H9 (cell line): Measurements from ENCODE around the gene PHF10. TPM values are rescaled to one million over a fixed set of nuclear protein-coding genes. Genes with fewer than 3 reads are reported as not detected.

Experiments
- DNase-seq: peaks from one replicate; pipeline ENCODE4 v3.0.0-alpha.2; 2017
- H2AFZ ChIP-seq: one replicate; pipeline ENCODE4 v1.6.1; 2013; ENCODE audit warnings: mild to moderate bottlenecking, low read length, control low read depth, moderate library complexity
- H2AK5ac ChIP-seq: 2 replicates; pipeline ENCODE4 v1.6.1; 2013; ENCODE audit warnings: low read length, control low read depth, mixed read lengths; ENCODE audit not compliant: insufficient read length
- H2BK120ac ChIP-seq: one replicate; pipeline ENCODE4 v1.6.1; 2013; ENCODE audit warnings: low read depth, mild to moderate bottlenecking, low read length, control low read depth, inconsistent platforms; ENCODE audit not compliant: poor library complexity, severe bottlenecking
- H2BK12ac ChIP-seq: 2 replicates; pipeline ENCODE4 v1.6.1; 2013; ENCODE audit warnings: low read length, control low read depth, mixed read lengths, low read depth; ENCODE audit not compliant: insufficient read length
- H2BK15ac ChIP-seq: 2 replicates; pipeline ENCODE4 v1.6.1; 2013; ENCODE audit warnings: low read depth, low read length, control low read depth
- H2BK20ac ChIP-seq: one replicate; pipeline ENCODE4 v1.6.1; 2013; ENCODE audit warnings: low read depth, mild to moderate bottlenecking, low read length, control low read depth, inconsistent platforms; ENCODE audit not compliant: poor library complexity, severe bottlenecking
- H2BK5ac ChIP-seq: 2 replicates; pipeline ENCODE4 v1.6.1; 2013; ENCODE audit warnings: low read length, control low read depth, mixed read lengths; ENCODE audit not compliant: insufficient read length
- H3K14ac ChIP-seq: 2 replicates; pipeline ENCODE4 v1.6.1; 2013; ENCODE audit warnings: low read length, control low read depth; ENCODE audit not compliant: insufficient read depth
- H3K18ac ChIP-seq: 2 replicates; pipeline ENCODE4 v1.6.1; 2013; ENCODE audit warnings: low read depth, mild to moderate bottlenecking, mixed read lengths, low read length, control low read depth; ENCODE audit not compliant: insufficient read length
- H3K23ac ChIP-seq: 2 replicates; pipeline ENCODE4 v1.6.1; 2013; ENCODE audit warnings: low read length, control low read depth, mixed read lengths, low read depth; ENCODE audit not compliant: insufficient read length
- H3K23me2 ChIP-seq: 2 replicates; pipeline ENCODE4 v1.6.1; 2013; ENCODE audit warnings: low read depth, mild to moderate bottlenecking, mixed read lengths, low read length, control low read depth; ENCODE audit not compliant: insufficient read length, poor library complexity, severe bottlenecking
- H3K27ac ChIP-seq: 2 replicates; pipeline ENCODE4 v1.5.1; 2013; ENCODE audit warnings: low read length, control low read depth, mixed read lengths, low read depth; ENCODE audit not compliant: insufficient read length
- H3K27me3 ChIP-seq: 2 replicates; pipeline ENCODE4 v1.6.1; 2013; ENCODE audit warnings: low read length, control low read depth, inconsistent platforms; ENCODE audit not compliant: insufficient read depth
- H3K4ac ChIP-seq: 2 replicates; pipeline ENCODE4 v1.6.1; 2013; ENCODE audit warnings: low read depth, mild to moderate bottlenecking, control low read depth, inconsistent platforms, low read length, moderate library complexity
- H3K4me1 ChIP-seq: 2 replicates; pipeline ENCODE4 v1.6.1; 2013; ENCODE audit warnings: low read length, control low read depth, inconsistent platforms; ENCODE audit not compliant: insufficient read depth
- H3K4me2 ChIP-seq: 2 replicates; pipeline ENCODE4 v1.6.1; 2013; ENCODE audit warnings: low read length, control low read depth, mixed read lengths; ENCODE audit not compliant: insufficient read length, insufficient read depth
- H3K56ac ChIP-seq: 2 replicates; pipeline ENCODE4 v1.6.1; 2013; ENCODE audit warnings: low read depth, mild to moderate bottlenecking, mixed read lengths, low read length, control low read depth; ENCODE audit not compliant: insufficient read length
- H3K79me1 ChIP-seq: 2 replicates; pipeline ENCODE4 v1.6.1; 2013; ENCODE audit warnings: low read depth, mild to moderate bottlenecking, moderate library complexity, low read length, control low read depth, inconsistent platforms; ENCODE audit not compliant: insufficient read depth, poor library complexity, severe bottlenecking
- H3K79me2 ChIP-seq: 2 replicates; pipeline ENCODE4 v1.6.1; 2013; ENCODE audit warnings: low read length, control low read depth, inconsistent platforms; ENCODE audit not compliant: insufficient read depth
- H3K9ac ChIP-seq: 2 replicates; pipeline ENCODE4 v1.6.1; 2013; ENCODE audit warnings: low read length, control low read depth, mixed read lengths; ENCODE audit not compliant: insufficient read length; ENCODE audit errors: extremely low read depth
- H3K9me3 ChIP-seq: one replicate; pipeline ENCODE4 v1.6.1; 2013; ENCODE audit warnings: low read depth, low read length, inconsistent platforms; ENCODE audit not compliant: control insufficient read depth
- H3T11ph ChIP-seq: one replicate; pipeline ENCODE4 v1.6.1; 2013; ENCODE audit warnings: mild to moderate bottlenecking, low read length, control low read depth, inconsistent platforms
- H4K20me1 ChIP-seq: one replicate; pipeline ENCODE4 v1.6.1; 2013; ENCODE audit not compliant: control insufficient read depth, insufficient read length, insufficient read depth
- H4K5ac ChIP-seq: 2 replicates; pipeline ENCODE4 v1.6.1; 2013; ENCODE audit warnings: low read depth, mild to moderate bottlenecking, mixed read lengths, low read length, control low read depth; ENCODE audit not compliant: insufficient read length
- H4K8ac ChIP-seq: replicated peaks from 2 replicates; pipeline ENCODE4 v1.6.1; 2013; ENCODE audit warnings: low read length, control low read depth, mixed read lengths, low read depth; ENCODE audit not compliant: insufficient read length
- H4K91ac ChIP-seq: 2 replicates; pipeline ENCODE4 v1.6.1; 2013; ENCODE audit warnings: low read depth, mild to moderate bottlenecking, moderate library complexity, mixed read lengths, low read length, control low read depth; ENCODE audit not compliant: insufficient read length
- H3K27ac Mint-ChIP-seq, 3 experiments: 2 replicates in 2 of 3; 3 replicates in 1 of 3; pipeline ENCODE4 v1.8.0; 2020 to 2021; ENCODE audit warnings: mixed read lengths in 3 of 3, mild to moderate bottlenecking in 1 of 3, moderate library complexity in 1 of 3
- H3K27me3 Mint-ChIP-seq: 2 replicates; pipeline ENCODE4 v1.8.0; 2021; ENCODE audit warnings: low read depth, mild to moderate bottlenecking, moderate library complexity, mixed read lengths
- H3K36me3 Mint-ChIP-seq, 3 experiments: 2 replicates in 2 of 3; 3 replicates in 1 of 3; pipeline ENCODE4 v1.8.0; 2020 to 2021; ENCODE audit warnings: low read depth in 3 of 3, mixed read lengths in 3 of 3; ENCODE audit not compliant: insufficient read depth in 1 of 3
- H3K4me1 Mint-ChIP-seq, 2 experiments: 2 replicates each; pipeline ENCODE4 v1.8.0; 2020; ENCODE audit warnings: mixed read lengths in 2 of 2
- H3K4me3 Mint-ChIP-seq, 2 experiments: 2 replicates in 1 of 2; 3 replicates in 1 of 2; pipeline ENCODE4 v1.8.0; 2020 to 2021; ENCODE audit warnings: mild to moderate bottlenecking in 2 of 2, mixed read lengths in 2 of 2, moderate library complexity in 1 of 2
- H3K9me3 Mint-ChIP-seq, 2 experiments: 2 replicates in 1 of 2; 3 replicates in 1 of 2; pipeline ENCODE4 v1.8.0; 2020; ENCODE audit warnings: mild to moderate bottlenecking in 2 of 2, mixed read lengths in 2 of 2, moderate library complexity in 1 of 2
- CTCF ChIP-seq: fragments of 200-600 bp; sonication (generic); conservative IDR thresholded peaks from 3 replicates; pipeline ENCODE4 v1.8.0; 2021; ENCODE audit warnings: antibody characterized with exemption, mild to moderate bottlenecking
- WGBS: extraction: QIAGEN DNeasy Blood & Tissue Kit; methylation state at CpG from one replicate; pipeline ENCODE4 v1.1.7; 2013; ENCODE audit warnings: missing lambda C conversion rate, low lambda C conversion rate, mixed read lengths; ENCODE audit not compliant: insufficient read length; ENCODE audit errors: extremely low coverage; 5-methylcytosine and 5-hydroxymethylcytosine counted together
- total RNA-seq: library from RNA; stranded (reverse); gene quantifications from 2 replicates; pipeline ENCODE4 v1.2.1, GENCODE V29; 2021

PHF10 gene
- total RNA-seq, 1 experiment from 2014 or later = 59.0 TPM

- Histone ChIP-seq H2BK15ac (no peak overlapping the region), H3T11ph (no peak overlapping the region), H3K9me3 (no peaks in the 10 kb centered on the region), H3K27me3 (no peaks in the 10 kb centered on the region), H2BK120ac (no peak overlapping the region), H3K4ac (no peak overlapping the region), H3K4me1 (no peaks in the 10 kb centered on the region; the same call in 1 of the 2 replicates), H2AFZ (no peak overlapping the region), H3K14ac (no peak overlapping the region), H4K20me1 (no peaks in the 10 kb centered on the region), H3K56ac (no peak overlapping the region), H4K91ac (no peak overlapping the region), H2BK20ac (no peak overlapping the region), H3K27ac (no peak overlapping the region), H3K23me2 (peaks cover 18% of the 10 kb centered on the region), H3K23ac (no peak overlapping the region), H2BK5ac (no peak overlapping the region), H3K9ac (no peak overlapping the region), H2BK12ac (no peak overlapping the region), H3K4me2 (peak overlapping the region; percentile 60), H3K79me2 (peaks cover 2% of the 10 kb centered on the region; the same call in 1 of the 2 replicates), H2AK5ac (no peak overlapping the region), H4K8ac (no peak overlapping the region), H4K5ac (no peak overlapping the region), H3K79me1 (no peaks in the 10 kb centered on the region), H3K18ac (no peak overlapping the region)
- TF ChIP-seq CTCF = no peak
- Mint-ChIP-seq H3K27ac (no peak overlapping the region), H3K9me3 (no peaks in the 10 kb centered on the region; a peak in 2 of 5 replicates), H3K27me3 (peaks cover 4% of the 10 kb centered on the region), H3K4me3 (peak overlapping the region; percentile 79 to 88), H3K4me1 (peaks cover 22 to 24% of the 10 kb centered on the region in 2 experiments), H3K36me3 (peaks cover 0 to 6% (median 0%) of the 10 kb centered on the region in 3 experiments; a peak in 1 of 7 replicates)
- WGBS = no CpG with 5 or more reads among the region's 1 CpG
- DNase-seq = no peak
Measured at GRCh38 chr6:169726049-169726400, 1.7 kb upstream of the PHF10 start.
